HG03342 (cell line): ENCODE data around the gene RILP.

Experiments
- ATAC-seq: cut with Tn5 transposase; IDR thresholded peaks from one replicate; pipeline ENCODE4 v1.9.1; 2021; ENCODE audit warnings: mild to moderate bottlenecking, moderate library complexity; ENCODE audit not compliant: unreplicated experiment

RILP gene

DNA sequence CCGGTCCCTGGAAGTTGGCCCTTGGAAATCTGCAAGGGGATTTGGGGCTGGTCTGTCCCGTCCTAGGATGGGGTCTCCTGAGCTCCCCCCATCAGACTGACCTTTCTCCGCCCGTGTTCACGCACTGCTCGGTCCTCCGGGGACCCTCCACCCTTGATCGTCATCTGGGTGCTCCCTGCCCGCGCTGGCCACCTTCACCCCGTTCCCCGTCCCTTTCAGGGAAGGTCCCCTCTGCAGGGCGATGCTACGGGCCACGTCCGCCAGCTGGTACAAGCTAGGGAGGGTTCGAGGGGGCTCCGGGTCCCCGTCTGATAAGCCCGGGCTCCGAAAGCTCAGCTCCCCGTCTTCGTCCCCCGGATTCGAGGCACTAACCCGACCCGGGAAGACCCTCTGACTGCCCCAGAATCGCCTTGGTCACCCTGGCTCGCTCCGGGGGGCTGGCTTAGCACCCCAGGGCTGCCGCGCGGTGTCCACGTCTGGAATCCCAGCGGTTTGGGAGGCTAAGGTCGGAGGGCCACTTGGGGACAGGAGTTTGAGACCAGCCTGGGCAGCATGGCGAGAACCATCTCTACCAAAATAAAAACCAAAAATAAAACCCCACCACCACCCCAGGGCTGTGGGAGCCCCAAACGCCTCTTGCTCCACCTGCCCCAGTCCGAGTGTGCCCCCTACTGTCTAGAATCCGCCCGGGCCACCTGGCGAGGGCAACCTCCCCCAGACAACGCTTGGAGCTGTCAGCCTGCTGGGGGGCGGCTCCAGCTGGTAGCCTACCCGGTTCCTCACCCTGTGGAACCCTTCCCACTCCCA is 20.0 kb downstream of the RILP start:
- no peak for ATAC-seq

DNA sequence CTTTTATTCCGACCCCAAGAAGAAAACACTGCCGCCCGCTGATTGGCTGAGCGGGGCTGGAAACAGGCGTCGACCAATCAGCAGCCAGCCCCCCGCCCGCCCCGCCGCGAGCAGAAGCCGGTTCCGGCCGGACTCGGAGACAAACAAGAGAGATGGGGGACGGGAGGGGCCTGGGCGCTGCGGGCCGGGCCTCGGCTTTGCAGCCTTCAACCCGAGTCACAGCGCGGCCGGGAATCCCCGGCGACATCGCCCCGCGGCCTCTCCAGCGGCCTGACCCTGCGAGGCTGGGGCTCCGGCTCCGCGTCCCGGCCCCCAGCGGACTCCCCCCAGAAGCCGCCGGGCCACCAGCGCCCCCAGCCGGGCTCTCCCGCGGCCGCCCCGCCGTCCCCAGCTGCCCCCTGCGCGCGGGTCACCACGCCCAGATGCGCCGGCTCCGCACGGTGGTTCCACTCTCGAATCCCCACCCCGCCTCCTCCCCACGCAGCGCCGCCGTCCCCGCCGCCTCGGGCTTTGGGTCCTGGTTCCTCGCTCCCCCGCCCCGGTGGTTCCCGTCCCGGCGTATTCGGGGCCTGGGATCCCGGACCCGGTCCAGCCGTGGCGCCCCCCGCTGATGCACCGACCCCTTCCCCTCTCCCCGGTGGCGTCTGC is 20.7 kb downstream of the RILP start:
- ATAC-seq = peak; percentile 51

DNA sequence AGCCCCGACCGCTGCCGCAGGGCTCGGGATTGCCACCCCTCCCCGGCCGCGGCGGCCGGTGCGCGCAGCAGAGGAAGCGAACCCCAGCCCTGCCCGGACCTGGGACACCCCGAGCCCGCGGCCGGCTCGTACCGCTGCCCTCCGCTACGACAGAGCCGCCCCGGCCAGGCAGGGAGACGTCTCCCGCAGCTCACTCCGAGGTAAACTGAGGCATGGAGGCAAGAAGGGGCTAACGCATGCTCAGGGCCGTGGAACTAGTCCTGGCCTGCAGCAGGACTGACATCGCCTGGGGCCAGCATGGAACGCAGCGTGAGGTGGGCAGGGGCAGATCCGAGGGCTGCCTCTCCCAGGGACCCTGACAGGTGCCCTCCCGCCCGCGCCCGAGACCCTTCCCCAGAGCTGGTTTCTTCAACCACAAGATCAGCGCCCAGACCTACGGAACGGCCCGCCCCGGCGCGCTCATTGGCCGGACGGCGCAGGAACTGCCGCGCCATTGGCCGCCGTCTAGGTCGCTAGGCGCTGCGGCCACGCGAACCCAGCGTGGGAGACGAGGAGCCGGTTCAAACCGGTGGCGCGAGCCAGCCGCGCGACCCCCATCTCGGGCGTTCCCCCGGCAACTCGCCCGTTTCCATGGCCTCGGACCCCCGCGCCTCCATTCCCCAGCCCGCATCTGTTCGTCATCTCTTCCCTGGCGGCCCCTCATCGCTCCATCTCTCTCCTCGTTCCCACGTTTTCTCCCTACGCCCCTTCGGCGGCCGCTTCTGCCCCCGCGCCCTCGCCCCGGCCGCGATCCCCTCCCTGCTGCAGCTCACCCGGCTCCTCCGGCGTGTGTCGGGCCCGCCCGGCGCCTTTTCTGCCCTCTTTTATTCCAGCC is 21.4 kb downstream of the RILP start, which contains the start of gene SLC43A2:
Gene SLC43A2 (minus strand): TSS at position 853 of the 874 bp plus-strand sequence. CDS start 960 bp downstream, outside the sequence.
- peak; percentile 53 for ATAC-seq

DNA sequence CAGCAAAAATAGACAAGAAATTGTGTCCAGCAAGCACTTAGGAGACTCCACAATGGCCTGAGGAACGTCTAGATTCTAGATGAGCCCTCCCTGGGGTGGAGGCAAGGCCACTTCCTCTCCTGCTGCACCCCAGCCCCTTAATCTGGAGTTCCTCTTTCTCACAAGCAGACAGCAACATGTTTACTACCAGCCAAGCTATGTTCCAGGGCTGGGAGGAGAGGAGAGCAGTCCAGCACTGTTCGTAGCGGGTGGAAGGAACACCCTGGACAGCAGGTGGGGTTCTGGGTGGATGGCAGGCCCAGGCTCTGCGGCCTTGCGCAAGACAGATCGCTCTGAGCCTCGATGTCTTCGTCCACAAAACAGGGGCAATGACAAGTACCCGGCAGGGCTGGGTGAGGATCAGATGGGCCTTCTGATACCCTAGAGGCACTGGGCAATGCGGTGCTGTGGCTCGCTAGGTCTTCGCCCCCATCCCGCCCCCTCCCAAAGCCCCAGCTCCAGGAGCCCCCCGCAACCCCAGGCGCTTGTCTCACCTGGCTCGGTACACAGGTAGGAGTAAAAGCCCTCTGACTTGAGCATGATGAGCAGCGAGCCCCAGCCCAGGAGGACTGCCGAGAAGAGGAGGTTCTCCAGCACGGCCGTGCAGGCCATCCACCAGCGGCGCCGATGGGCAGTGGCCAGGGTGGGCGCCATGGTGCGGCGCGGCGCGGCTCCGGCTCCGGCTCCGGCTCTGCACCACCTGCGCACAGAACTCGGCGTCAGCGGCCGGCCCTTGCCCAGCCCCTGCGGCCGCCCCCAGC is 22.3 kb downstream of the RILP start:
- no peak for ATAC-seq

DNA sequence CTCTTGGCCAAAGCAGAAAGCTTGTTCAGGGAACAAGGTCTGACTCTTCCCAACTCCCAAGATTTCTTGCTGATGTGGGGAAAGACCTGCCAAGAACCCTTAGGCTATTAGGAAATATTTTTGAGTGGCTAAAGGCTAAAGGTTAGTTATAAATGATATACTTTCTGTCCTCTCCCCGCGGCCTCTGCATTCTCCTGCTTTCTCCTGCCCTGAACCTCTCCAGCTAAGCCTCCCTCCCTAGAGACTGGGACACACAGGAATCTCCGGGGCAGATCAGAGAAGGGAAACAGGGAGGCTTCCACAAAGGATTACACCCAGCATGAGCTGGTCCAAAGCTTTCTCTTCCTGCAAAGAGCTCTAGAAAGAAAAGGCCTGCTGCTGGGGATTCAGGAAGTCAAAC is 23.3 kb downstream of the RILP start:
- ATAC-seq = no peak

DNA sequence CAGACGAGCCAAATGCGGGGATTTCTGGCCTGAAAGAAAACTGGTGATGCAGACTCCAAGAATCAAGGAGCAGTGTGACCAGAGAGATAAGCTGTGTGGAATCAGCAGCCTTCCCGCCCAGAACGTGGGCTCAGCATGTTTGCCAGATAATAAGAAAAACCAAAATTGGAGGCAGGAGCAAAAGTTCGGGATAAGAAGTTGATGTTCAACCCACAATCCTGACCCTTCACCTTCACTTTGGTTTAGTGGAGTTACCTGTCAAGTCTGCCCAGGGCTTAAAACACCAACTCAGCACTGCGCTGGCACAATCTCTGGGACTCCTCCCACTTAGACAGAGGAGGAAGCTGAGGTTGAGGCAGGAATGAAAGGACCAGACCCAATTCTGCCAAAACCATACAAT is 24.1 kb downstream of the RILP start:
- no peak for ATAC-seq

DNA sequence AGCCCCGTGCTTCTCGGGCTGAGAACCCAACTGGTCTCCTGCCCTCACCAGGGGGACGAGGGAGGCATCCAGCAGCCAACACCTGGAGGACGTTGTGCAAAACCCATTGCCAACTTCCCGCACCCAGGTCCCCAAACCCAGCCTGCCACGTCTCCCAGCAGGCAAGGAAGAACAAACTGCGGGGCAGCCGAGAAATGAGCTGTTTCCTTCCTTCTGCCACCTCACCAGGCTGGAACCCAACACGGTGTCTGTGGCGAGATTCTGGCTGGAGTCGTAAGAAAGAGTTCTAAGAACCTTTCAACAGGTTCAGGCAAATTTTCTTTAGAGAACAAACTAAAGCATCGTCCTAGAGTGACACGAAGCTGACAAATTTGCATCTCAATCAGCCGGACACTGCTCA is 24.6 kb downstream of the RILP start:
- ATAC-seq = no peak

DNA sequence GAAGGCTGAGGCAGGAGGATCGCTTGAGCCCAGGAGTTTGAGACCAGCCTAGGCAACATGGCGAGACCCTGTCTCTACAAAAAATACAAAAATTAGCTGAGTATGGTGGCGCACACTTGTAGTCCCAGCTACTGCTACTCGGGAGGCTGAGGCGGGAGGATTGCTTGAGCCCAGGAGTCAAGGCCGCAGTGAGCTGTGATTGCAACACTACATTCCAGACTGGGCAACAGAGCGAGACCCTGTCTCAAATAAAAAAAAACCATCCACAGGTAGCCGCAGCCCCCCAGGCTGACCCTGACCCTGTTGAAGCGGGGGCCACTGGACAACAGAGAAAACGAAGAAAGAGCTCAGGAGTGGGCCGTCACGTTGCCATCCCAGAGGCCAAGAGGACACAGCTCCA is 25.0 kb downstream of the RILP start:
- ATAC-seq = no peak

DNA sequence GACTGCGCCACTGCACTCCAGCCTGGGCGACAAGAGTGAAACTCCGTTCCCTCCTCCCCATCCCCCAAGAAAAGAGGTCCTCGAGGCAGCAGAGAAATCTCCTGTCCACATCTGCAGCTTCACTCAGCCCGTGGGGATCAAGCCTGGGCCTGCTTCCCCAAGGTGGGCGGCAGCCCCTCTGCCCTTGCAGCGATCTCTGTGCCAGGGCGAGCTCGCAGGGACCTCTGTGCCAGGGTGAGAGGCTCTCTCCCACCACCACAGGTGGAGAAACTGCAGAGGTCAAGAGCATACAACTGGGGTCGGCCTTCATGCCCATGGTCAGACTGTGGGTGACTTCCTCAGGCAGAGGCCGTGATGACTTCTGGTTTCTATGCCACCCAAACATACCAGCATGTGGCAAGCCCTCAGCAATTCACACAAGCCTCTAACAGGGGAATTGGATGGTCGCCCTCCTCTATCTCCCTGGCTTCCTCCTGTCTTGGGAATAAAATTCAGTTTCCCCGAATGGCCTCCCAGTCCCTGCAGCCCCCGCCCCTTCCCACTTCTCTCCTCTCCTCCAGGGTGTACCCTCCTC is 26.5 kb downstream of the RILP start:
- ATAC-seq = no peak

DNA sequence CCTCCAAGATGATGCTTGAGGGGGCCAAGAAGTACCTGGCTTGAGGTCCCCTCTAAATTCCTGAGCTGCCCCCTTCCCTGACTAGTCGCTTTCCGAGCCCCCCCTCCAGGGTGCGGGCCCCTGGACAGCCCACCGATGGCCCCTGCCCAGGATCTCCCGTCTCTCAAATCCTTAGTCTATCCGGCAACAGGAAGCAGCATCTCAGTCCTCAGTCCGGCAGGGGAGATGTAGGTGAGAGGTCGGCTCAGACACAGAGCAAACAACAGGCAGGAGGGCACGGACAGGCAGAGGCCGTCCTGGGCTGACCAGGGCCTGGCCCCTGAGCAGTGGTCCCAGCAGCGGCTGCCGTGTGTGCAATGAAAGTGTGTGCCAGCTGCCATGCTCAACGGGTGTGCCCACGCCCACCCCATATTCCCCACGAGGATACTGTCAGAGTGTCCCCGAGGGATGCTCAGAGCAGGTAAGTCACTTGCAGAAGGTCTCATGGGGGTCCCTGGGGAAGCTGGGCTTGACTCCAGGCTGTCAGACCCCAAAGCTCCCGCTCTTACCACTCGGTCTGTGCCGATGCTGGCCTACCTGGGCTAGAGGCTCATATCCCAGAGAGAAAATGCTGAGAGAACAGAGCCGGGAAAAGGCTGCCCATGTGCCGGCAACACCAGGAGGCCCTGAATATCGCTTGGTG is 28.3 kb downstream of the RILP start:
- no peak for ATAC-seq

DNA sequence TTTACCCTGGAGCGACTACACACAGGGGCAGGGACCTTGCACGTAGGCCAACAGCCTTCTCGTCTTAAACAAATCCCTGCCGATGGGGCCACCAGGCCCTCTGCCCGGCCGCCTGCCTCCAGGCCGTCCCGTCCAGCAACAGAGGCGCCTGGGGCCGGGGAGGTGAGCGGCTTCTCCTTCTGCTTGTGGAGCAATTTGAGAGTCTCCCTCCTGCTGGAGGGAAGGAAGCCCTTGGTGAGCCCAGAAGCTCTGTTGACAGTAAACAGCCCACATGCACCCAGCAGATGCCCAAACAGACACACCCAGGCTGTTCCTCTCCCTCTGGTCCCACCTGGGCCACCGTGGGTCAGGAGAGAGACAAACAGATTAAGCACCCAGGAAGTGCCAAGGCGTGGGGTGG is 29.2 kb downstream of the RILP start:
- ATAC-seq = no peak

DNA sequence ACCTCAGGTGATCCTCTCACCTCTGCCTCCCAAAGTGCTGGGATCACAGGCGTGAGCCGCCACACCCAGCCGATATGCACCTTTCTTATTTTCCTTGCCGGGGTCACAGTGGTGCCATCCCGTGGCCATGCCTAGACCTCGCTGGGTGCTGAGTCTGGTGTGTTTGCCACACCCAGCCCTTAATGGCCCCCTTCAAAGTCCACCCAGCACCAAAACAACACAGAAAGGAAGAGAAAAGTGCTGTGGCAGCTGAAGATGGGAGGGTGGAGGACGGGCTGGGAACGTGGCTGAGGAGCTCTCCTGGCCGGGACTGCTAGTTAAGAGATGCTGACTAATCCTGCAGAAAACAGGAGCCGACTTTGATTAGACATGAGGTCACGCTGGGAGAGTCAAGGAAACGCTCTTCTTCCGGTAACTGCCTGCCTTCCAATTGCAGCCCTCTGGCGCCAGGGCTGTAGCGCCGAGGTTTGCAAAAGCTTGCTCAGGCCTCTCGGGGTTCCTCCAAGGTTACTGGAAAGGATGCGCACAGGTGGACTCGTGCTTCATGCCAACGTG is 32.0 kb downstream of the RILP start:
- no peak for ATAC-seq

DNA sequence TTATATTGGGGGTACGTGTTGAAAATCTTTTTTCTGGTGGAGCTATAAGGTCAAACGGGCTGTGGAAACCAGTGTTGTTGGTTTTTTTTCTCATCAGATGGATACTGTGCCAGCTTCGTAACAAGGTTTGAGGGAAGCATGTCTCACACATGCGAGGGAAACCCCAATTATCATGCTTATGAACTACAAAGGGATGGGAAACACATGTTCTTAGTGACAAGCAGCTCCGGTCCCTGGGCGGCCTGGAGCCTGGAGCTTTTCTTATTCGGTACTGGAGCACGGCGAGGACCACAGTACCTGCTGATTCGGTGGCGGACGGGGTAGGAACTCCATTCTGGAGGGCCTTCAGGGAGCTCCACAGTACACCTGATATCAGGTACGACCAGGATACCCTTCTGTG is 33.6 kb downstream of the RILP start:
- no peak for ATAC-seq

DNA sequence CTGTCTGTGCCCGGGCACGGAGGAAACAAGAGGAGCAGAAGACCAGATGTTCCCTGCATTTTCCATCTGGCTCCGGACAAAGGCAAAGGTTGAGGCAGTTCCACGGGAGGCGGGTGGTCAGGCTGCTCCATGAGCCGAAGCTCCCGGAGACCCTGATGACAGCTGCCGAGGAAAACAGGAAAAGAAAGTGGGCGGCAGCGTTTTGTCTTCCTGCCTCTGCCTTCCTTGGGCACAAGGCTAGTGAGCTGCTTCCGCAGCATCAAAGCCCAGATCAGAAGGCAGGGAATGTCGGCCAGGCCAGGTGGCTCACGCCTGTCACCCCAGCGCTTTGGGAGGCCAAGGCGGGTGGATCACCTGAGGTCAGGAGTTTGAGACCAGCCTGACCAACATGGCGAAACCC is 37.3 kb downstream of the RILP start:
- no peak for ATAC-seq

DNA sequence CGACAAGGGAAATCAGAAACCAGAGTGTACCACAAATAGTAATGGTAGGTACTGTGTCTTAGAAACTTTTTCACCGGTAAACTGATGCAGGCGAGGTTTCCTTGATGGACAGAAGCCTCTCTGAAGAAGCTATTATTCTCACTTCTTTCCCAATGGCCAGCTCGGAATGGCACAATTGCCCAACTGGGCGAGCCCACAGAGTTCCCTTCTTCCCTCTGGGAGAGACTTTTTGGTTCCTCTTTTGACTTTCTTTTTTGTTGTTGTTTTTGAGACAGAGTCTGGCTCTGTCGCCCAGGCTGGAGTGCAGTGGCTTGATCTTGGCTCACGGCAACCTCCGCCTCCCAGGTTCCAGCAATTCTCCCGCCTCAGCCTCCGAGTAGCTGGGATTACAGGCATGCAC is 38.0 kb downstream of the RILP start:
- ATAC-seq = no peak

DNA sequence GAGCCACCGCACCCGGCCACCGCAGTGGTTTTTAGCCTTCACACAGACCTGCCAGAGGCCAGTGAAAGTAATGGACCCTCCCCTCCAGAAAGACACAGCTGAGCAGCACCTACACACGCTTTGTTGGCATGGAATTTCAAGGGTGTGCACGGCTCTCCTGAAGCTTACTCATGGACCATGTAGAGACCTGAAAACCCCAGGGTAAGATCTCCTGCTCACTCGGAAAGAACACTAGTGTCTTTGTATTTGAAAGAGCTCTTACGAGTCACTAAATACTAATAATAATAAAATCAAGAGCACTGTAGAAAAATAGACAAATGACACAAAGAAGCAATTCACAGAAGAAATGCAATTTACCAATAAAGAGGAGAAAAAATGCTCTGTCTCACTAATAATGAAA is 41.0 kb downstream of the RILP start:
- ATAC-seq = no peak

DNA sequence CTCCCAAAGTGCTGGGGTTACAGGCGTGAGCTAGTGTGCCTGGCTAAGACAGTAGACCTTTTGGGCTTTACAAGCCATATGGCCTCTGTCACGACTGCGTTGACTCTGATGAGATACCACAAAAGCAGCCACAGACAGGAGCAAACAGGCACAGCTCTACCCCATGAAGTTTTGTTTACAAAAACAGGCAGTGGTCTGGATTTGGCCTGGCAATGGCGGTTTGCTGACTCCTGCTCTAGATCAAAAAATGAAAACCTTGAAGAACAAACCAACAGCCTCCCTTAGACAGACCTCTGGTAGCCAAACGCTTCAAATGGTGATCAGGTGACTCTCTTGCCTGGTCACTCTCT is 41.7 kb downstream of the RILP start:
- no peak for ATAC-seq

DNA sequence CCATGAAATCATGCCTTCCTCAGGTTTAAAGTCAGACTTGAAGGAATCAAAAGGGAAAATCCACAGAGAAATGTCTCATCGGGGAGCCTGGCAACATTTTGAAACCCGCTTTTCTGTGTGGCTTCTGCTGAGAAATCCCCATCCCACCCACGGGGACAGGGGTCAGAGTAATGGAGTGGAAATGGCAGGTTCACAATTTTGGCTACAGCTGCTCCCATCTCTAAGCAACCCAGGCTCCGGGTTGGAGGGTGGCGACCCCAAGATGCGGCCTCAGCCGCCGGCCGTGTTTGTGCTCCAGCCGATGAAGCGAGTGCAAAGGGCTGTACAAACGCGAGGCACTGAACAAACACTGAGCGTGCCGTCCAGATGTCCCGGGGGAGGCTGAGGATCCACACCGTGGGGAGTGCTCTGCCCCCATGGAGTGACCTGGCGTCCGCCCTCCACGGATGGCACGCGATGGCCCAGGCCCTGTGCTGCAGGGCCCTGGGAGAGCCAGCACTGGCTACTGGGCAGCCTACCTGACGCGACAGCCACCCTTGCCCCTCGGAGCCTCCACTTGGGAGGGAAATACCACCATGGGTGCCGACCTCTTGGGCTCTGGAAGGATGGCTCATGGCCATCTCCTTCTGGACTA is 43.2 kb downstream of the RILP start:
- no peak for ATAC-seq

DNA sequence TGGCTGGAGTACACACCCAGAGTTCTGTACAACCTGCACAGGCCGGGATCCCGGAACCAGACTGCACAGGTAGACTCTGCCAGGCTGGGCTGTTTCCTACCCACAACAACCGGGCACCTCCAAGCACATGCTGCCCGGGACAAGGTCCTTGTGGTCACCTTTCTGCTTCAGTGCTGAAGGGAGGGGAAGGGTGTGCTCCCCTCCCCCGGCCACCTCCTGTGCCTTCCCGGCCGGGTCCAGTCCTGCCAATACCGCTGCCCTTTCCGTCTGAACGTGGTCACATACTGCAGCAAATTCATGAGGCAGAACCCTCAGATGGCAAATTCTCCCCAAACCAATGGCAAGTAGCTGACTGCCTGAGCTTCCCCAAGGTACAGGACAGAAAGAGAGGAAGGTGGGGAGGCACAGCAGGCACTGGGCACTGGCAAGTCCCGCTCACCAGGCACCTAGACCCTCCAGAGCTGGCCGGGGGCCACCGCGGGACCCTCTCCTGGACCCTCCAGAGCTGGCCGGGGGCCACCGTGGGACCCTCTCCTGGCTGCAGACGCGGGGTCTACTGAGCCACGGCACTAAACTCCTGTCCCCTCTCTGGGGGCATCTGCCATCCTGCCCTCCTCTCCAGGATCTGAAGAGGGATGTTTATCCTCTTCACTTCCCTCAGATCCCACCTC is 43.9 kb downstream of the RILP start:
- ATAC-seq = no peak
